ENCODE data around the gene TMEM178B.
"Not testable (repeated sequence)": the region's sequence is repeated elsewhere in the genome, so short reads cannot be mapped to it uniquely, and the experiment has no call there.

The TMEM178B gene

DNA sequence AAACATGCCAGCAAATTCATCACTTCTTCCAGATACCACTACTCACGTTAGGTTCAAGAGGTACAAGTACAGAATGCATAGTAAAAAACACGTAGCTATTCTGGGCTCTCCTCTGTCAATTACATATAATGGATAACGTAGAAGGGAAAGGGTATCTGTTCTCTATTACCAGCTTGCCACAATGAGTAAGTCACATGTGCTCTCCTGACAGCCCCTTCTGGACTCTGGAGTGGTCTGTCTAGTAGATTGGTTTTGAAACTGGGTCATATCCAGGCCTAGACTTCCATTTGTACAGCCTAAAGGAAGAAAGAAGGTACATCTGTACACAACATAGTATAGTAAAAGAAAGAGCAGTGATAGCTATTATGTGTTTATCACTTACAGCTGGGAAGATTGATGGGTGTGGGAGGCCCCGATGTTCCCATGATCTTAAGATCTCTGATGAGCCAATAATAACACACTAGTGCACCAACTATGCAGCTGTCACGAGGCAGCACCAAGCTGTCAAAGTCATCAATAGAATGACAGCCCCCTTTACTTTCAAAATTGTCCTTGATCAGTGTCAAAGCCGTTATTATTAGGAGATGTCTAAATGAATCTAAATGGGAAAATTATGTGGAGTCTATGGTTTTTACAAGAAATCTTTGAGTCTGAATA is 315.4 kb downstream of the TMEM178B start:
- no peak for DNase-seq (ENCODE audit: low read depth)

DNA sequence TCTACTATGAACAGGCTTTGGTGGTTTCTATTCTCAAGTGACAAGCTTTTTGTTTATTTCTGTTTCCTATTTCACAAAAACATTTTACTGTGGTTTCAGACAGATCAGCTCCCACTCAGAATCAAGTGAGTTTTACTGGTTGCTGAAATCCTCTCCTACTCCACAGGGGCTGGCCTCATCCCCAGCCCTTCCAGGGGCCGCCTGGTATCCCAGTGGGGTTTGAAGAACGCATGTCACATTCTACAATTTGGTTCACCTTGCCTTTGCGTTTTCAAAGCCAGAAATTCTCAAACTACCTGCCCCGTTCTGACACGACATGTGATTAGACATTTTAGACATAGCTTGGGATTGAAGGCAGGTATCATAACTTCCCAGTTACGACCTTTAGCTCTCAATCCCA is 316.5 kb downstream of the TMEM178B start:
- DNase-seq (ENCODE audit: low read depth) = no peak

DNA sequence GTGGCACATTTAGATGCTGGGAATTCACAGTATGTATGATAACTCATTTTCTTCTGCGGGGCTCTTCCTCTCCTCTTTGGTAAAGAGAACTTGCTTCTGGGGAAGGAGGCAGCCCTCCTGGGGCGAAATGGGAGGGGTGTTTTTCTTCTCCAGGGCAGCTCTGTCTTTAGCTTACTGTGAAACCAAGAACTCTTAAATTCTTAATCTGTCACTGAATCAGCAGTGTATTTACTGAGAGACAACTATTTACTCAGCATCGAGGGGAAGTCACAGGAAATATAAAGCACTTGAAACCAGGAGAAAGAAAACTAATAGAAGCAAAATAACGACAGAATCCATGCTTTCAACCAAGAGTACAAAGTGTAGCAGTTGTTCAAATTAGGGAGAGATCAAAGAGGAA is 319.2 kb downstream of the TMEM178B start:
- DNase-seq (ENCODE audit: low read depth) = no peak

GRCh38 chr7:141397236-141398163 is 323.6 kb downstream of the TMEM178B start:
- DNase-seq (ENCODE audit: low read depth) = no peak

- DNase-seq (ENCODE audit: low read depth) = no peak
Observed at GRCh38 chr7:141400356-141400755, 326.5 kb downstream of the TMEM178B start.

DNA sequence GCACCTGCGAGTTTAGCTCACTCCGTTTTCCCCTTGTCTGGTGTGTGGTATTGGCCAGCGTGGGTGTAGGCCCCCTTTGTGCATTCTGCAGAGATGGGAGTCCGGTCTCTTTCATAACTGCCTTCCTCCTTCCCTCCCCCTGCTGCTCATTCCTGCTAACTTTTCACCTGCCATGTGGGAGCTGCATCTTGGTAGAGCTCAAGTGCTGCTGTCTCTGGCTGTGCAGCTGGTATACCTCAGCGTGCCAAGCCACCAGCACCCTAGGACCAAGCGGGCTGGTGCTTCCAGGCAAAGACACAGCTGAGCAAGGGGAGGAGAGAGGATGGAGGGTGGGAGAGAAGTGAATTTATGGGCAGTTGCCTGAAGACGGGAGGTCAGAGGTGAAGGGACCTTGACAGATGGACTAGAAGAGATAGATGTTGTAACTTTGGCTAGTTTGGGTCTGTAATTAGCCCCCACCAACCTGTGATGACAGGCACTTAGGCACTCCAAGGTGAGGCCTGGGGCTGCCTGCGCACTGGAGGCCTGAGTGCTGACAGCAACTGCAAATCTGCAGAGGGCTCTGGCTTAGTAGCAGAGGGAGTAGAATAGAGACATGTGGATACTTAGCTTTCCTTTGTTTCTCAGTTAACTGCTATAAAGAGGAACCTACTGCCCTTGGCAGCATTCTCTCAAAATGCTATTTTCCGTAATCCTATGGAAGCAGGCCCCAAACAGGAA is 328.6 kb downstream of the TMEM178B start:
- DNase-seq (ENCODE audit: low read depth) = no peak

- not testable (repeated sequence) for DNase-seq (ENCODE audit: low read depth)
Observed at GRCh38 chr7:141403846-141404245, 330.0 kb downstream of the TMEM178B start.

DNA sequence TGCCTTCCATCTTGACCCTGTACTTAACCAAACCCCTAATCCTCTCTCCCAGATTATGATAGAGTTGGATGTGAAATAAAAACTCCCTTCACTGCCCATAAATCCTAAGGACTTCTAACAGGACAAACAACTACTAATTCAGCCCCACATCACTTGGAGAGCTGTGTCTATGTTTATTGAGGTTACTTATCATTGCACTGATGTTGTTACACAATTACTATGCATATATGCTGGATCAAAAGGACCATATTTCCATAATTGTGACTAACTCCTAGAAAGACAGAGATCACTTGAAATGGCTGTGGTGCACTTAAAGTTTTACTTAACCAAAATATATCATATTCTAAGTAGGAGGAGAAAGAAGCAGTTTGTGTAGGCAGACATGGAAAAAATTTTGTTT is 332.5 kb downstream of the TMEM178B start:
- DNase-seq (ENCODE audit: low read depth) = no peak

- DNase-seq (ENCODE audit: low read depth) = no peak
Observed at GRCh38 chr7:141407893-141408292, 334.0 kb downstream of the TMEM178B start.

GRCh38 chr7:141408440-141408839 is 334.6 kb downstream of the TMEM178B start:
- no peak for DNase-seq (ENCODE audit: low read depth)

- DNase-seq (ENCODE audit: low read depth) = no peak
Observed at GRCh38 chr7:141409219-141409618, 335.4 kb downstream of the TMEM178B start.

DNA sequence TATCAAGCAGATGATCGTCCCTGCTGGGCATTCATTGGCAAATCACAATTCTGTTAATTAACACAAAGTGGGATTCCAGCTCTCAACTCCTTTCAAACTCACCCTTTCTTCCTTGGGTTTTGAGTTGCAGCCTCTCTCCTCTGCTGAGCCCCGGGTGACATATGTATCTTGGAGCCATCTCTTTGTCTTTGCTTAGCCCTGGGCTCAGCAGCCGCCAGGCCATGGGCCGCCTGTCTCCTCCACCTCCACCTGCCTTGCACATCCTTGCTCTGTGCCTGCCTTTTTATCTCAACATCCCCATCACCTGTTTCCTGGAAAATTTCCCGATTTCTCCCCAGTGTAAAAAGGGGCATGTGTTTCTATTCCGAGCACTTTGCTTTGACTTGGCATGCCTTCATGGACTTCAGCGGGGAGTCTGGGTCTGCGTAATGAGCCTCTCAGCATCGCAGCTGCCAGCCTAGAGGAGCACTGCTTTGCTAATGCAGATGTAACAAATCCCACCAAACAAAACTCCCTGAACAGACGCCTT is 336.0 kb downstream of the TMEM178B start:
- DNase-seq (ENCODE audit: low read depth) = no peak

DNA sequence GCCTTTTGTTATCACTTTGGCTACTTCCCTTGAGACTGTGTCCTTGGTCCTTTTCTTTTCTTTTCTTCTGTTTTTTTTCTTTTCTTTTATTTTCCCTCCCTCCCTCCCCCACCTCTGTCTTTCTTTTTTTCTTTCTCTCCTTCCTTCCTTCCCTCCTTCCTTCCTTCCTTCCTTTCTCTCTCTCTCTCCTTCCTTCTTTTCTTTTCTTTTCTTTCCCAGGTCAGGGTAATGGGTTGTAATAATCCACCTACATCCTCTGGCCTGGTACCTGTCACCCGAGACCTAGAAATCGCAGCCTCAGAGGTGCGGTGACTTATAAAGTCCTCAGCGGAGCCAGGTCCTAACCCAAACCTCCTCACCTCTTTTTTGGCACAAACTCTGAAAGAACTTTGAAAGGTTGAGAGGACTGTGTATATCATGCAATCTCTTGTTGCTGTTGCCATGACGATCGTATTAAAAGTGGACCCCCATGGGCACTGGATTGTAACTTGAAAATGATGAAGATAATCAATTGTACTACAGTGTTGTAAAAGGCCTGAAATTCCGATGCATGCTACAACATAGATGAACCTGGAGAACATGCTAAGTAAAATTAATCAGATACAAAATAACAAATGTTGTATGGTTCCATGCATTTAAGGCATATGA is 336.6 kb downstream of the TMEM178B start:
- DNase-seq (ENCODE audit: low read depth) = no peak

- no peak for DNase-seq (ENCODE audit: low read depth)
Observed at GRCh38 chr7:141411133-141411532, 337.3 kb downstream of the TMEM178B start.

DNA sequence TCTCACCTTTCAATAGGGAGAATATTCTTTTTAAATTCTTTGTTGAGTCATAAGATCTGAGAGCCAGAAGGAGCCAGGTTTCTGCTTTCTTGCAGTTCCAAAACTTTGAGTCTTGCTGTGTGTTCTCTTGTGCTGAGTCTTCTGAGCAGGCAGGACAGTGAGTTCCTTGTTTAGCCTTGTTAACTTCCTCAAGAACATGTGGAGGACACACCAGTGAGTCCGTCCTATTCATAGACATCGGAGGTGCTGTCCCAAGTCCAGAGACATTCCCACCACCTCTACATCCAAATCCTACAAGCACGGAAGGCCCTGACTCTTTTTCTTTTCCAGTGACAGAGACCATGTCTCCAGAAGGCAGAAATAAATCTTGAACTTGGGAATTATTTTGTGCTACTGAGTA is 342.1 kb downstream of the TMEM178B start:
- DNase-seq (ENCODE audit: low read depth) = no peak

DNA sequence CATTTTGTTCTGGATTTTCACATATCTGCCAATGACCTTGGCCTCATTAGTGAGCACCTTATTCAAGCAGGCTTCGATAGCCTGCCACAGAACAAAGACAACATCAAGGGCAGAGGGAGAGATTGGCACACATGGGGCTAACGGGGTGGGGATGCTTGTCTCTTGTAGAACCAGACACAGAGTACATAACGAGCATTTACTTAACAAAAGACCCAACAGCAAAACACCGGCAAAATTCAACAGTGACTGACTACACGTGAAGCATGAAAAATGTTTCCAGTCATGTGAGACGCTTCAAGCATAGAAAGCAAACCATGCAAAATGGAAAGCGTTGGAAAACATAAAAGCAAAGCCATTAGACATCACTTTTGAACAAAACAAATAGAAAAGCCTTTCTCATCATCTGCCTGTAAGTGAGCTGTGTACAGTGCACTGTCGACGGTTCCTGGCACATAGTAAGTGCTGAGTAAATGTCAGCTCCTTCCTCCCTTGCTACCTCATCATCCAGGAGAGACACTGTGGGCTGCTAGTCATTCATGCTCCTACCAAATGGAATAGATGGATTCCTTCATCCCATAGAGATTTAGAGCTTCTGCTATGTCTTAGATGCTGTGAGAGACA is 342.9 kb downstream of the TMEM178B start:
- no peak for DNase-seq (ENCODE audit: low read depth)

DNA sequence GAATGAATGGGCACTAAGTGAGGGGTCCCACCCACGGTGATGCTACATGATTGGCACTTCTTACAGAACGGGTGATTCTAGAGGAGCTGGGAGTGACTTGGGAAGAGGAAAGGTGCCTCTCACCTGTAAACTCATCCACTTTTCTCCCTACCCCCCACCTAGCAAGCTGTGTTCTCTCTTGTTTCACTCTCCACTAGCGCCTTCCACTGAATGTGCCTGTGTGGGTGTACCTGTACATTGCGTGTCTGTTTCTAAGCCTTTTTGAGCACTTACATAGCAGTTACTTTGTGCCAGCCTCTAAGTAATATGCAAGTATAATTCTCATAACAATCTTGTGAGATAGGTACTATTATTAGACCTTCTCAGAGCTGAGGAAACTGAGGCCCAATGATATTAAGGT is 343.6 kb downstream of the TMEM178B start:
- no peak for DNase-seq (ENCODE audit: low read depth)

- no peak for DNase-seq (ENCODE audit: low read depth)
Observed at GRCh38 chr7:141418066-141418465, 344.2 kb downstream of the TMEM178B start.

DNA sequence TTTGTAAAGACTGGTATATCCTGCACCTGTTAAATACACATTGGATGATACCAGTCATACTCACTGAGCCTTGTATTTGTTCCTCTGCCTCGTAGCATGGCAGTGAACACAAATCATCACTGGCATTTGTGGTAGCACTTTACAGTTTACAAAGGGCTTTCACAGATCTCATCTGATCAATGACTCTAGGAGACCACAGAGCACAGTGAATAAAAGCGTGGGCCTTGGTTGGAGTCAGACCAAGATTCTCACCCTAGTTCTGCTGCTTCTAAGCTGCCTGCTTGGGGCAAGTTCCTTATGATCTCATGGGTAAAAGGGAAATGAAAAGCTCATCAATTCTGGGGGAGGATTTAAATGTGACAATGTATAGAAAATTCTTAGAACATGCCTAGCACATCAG is 347.4 kb downstream of the TMEM178B start:
- no peak for DNase-seq (ENCODE audit: low read depth)

- no peak for DNase-seq (ENCODE audit: low read depth)
Observed at GRCh38 chr7:141427134-141427533, 353.3 kb downstream of the TMEM178B start.

GRCh38 chr7:141430455-141431139 is 356.7 kb downstream of the TMEM178B start:
- no peak for DNase-seq (ENCODE audit: low read depth)

Measured in activated T-helper 9 cell treated with anti-CD3 and anti-CD28 coated beads, Interleukin-2, amount 50 U/mL, for 16 hours (primary cell).